DND-41 (cell line): ENCODE results near the gene LGALS7B.
"Not testable (repeated sequence)": the region's sequence is repeated elsewhere in the genome, so short reads cannot be mapped to it uniquely, and the experiment has no call there.

ENCODE experiments used
- ATAC-seq: fragments of 200-7000 bp; cut with Tn5 transposase; 3 replicates; pipeline ENCODE4 v1.9.1; 2021; ENCODE audit warnings: low read depth; ENCODE audit not compliant: insufficient read depth
- DNase-seq: peaks from one replicate; pipeline ENCODE4 v3.0.0-alpha.2; 2020
- H2AFZ ChIP-seq: 2 replicates; pipeline ENCODE4 v1.6.0; 2012; ENCODE audit warnings: low read depth, low read length
- H3K27ac ChIP-seq: 2 replicates; pipeline ENCODE4 v1.5.1; 2012; ENCODE audit warnings: low read length, inconsistent platforms
- H3K27me3 ChIP-seq: fragments of 200-600 bp; sonication (generic); 2 replicates; pipeline ENCODE4 v1.6.0; 2012; ENCODE audit warnings: low read length, mild to moderate bottlenecking, inconsistent platforms; ENCODE audit not compliant: insufficient read depth, poor library complexity
- H3K36me3 ChIP-seq: 2 replicates; pipeline ENCODE4 v1.5.1; 2012; ENCODE audit warnings: low read length, inconsistent platforms; ENCODE audit not compliant: insufficient read depth
- H3K4me1 ChIP-seq: 2 replicates; pipeline ENCODE4 v1.5.1; 2012; ENCODE audit warnings: mild to moderate bottlenecking, low read length; ENCODE audit not compliant: insufficient read depth
- H3K4me2 ChIP-seq: 2 replicates; pipeline ENCODE4 v1.6.0; 2012; ENCODE audit warnings: mild to moderate bottlenecking, moderate library complexity, low read length, inconsistent platforms; ENCODE audit not compliant: insufficient read depth
- H3K4me3 ChIP-seq, 2 experiments: fragments of 200-600 bp in 1 of 2; shearing (Covaris generic) in 1 of 2; 2 replicates each; pipeline ENCODE4 v1.5.1; 2012 to 2016; ENCODE audit warnings: inconsistent platforms in 2 of 2, low read length in 2 of 2, mild to moderate bottlenecking in 2 of 2, low read depth in 1 of 2, moderate library complexity in 1 of 2
- H3K79me2 ChIP-seq: 2 replicates; pipeline ENCODE4 v1.6.0; 2012; ENCODE audit warnings: low read length, inconsistent platforms; ENCODE audit not compliant: insufficient read depth
- H3K9ac ChIP-seq: 2 replicates; pipeline ENCODE4 v1.6.0; 2012; ENCODE audit warnings: low read depth, mild to moderate bottlenecking, inconsistent platforms, low read length, moderate library complexity
- H3K9me3 ChIP-seq: 2 replicates; pipeline ENCODE4 v1.5.1; 2012; ENCODE audit warnings: low read length, moderate library complexity, mild to moderate bottlenecking, inconsistent platforms; ENCODE audit not compliant: insufficient read depth, severe bottlenecking
- H4K20me1 ChIP-seq: 2 replicates; pipeline ENCODE4 v1.6.0; 2012; ENCODE audit warnings: low read length; ENCODE audit not compliant: insufficient read depth
- EZH2 ChIP-seq: IDR thresholded peaks from 3 replicates; pipeline ENCODE4 v1.6.1; 2012; ENCODE audit warnings: borderline replicate concordance, low read depth, mild to moderate bottlenecking, moderate library complexity, low read length, inconsistent platforms; ENCODE audit not compliant: severe bottlenecking
- TF ChIP-seq, protein P1 (sequence below): IDR thresholded peaks from 2 replicates; pipeline ENCODE4 v1.5.1; 2012; ENCODE audit warnings: borderline replicate concordance, low read length, moderate library complexity, mild to moderate bottlenecking; ENCODE audit not compliant: poor library complexity, severe bottlenecking; ENCODE audit errors: extremely low read depth

Gene LGALS7B

DNA sequence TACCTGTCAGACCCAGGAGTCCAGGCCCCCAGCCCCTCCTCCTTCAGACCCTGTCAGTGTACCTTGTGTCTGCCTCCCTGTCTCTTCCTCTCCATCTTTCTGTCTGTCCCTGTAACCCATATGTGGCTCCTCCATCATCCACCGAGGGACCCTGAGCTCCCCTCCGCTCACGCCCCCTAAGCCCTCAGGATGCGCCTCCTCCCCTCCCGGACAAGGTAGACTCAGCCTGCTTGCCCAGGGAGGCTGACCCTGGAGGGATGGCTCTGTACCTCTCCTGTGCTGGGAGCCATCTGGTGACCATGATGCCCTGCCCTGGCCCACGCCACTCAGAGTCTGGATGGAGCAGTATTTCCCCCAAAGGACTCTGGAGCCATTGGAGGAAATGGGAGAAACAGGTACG is 43.7 kb upstream of the LGALS7B start:
- Histone ChIP-seq H3K4me1 (no peaks in the 10 kb centered on the region), H3K4me2 (no peak overlapping the region), H3K79me2 (no peaks in the 10 kb centered on the region), H3K36me3 (no peaks in the 10 kb centered on the region), H3K9me3 (no peaks in the 10 kb centered on the region), H2AFZ (no peak overlapping the region), H3K27me3 (no peaks in the 10 kb centered on the region), H3K4me3 (no peak overlapping the region), H4K20me1 (no peaks in the 10 kb centered on the region), H3K27ac (no peak overlapping the region), H3K9ac (no peak overlapping the region)
- DNase-seq (no peak), ATAC-seq (no peak)
- TF ChIP-seq, protein P1, sequence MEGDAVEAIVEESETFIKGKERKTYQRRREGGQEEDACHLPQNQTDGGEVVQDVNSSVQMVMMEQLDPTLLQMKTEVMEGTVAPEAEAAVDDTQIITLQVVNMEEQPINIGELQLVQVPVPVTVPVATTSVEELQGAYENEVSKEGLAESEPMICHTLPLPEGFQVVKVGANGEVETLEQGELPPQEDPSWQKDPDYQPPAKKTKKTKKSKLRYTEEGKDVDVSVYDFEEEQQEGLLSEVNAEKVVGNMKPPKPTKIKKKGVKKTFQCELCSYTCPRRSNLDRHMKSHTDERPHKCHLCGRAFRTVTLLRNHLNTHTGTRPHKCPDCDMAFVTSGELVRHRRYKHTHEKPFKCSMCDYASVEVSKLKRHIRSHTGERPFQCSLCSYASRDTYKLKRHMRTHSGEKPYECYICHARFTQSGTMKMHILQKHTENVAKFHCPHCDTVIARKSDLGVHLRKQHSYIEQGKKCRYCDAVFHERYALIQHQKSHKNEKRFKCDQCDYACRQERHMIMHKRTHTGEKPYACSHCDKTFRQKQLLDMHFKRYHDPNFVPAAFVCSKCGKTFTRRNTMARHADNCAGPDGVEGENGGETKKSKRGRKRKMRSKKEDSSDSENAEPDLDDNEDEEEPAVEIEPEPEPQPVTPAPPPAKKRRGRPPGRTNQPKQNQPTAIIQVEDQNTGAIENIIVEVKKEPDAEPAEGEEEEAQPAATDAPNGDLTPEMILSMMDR, result no peak
- no peak for TF ChIP-seq EZH2

DNA sequence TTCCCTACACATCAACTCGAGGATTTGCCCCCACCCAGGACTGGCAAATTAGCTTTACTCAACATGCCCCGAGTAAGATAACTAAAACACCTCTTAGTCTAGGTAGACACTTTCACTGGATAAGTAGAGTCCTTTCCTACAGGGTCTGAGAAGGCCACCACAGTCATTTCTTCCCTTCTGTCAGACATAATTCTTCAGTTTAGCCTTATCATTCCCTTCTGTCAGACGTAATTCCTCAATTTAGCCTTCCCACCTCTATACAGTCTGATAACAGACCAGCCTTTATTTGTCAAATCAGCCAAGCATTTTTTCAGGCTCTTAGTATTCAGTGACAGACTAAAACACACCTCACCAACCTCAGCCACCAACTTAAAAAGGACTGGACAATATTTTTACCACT is 35.2 kb upstream of the LGALS7B start:
- H2AFZ ChIP-seq, DNase-seq, H3K9ac ChIP-seq, H3K4me1 ChIP-seq, H3K4me3 ChIP-seq, H4K20me1 ChIP-seq, H3K4me2 ChIP-seq, H3K27ac ChIP-seq, H3K9me3 ChIP-seq, ATAC-seq, H3K36me3 ChIP-seq, H3K27me3 ChIP-seq, H3K79me2 ChIP-seq: not testable (repeated sequence)

DNA sequence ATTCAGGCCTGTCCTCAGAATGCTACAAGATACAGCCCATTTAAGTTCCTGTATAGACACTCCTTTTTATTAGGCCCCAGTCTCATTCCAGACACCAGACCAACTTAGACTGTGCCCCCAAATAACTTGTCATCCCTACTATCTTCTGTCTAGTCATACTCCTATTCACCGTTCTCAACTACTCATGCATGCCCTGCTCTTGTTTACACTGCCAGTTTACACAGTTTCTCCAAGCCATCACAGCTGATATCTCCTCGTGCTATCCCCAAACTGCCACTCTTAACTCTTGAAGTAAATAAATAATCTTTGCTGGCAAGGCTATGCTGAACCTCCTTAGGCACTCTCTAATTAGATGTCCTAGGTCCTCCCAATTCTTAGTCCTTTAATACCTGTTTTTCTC is 34.8 kb upstream of the LGALS7B start:
- H3K9me3 ChIP-seq, H3K27ac ChIP-seq, H3K4me1 ChIP-seq, H3K9ac ChIP-seq, H3K4me2 ChIP-seq, H3K79me2 ChIP-seq, H3K4me3 ChIP-seq, H2AFZ ChIP-seq, H3K27me3 ChIP-seq, ATAC-seq, H4K20me1 ChIP-seq, DNase-seq, H3K36me3 ChIP-seq: not testable (repeated sequence)

DNA sequence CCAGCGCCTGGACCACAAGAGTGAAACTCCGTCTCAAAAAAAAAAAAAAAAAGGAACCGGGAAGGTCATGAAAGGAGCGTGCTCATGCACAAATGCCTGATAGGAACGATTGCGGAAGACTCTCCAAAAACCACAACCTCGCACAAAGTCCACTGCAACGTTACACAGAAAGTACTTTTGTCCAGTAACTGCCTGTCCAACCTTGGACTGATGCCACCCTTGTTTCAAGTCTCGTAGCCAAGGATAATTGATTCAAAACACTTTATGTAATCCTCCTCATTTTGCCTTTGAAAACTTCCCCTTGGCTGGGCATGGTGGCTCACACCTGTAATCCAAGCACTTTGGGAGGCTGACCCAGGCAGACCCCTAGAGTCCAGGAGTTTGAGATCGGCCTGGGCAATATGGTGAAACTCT is 29.4 kb upstream of the LGALS7B start:
- Histone ChIP-seq H3K27ac (no peak overlapping the region), H3K9ac (no peak overlapping the region), H4K20me1 (no peaks in the 10 kb centered on the region), H3K4me2 (no peak overlapping the region), H3K36me3 (no peaks in the 10 kb centered on the region), H3K27me3 (no peaks in the 10 kb centered on the region), H2AFZ (no peak overlapping the region), H3K79me2 (no peaks in the 10 kb centered on the region), H3K4me3 (no peak overlapping the region), H3K4me1 (no peaks in the 10 kb centered on the region), H3K9me3 (no peaks in the 10 kb centered on the region)
- TF ChIP-seq EZH2, result no peak
- TF ChIP-seq, protein P1, result no peak
- no peak for DNase-seq
- ATAC-seq, result no peak

DNA sequence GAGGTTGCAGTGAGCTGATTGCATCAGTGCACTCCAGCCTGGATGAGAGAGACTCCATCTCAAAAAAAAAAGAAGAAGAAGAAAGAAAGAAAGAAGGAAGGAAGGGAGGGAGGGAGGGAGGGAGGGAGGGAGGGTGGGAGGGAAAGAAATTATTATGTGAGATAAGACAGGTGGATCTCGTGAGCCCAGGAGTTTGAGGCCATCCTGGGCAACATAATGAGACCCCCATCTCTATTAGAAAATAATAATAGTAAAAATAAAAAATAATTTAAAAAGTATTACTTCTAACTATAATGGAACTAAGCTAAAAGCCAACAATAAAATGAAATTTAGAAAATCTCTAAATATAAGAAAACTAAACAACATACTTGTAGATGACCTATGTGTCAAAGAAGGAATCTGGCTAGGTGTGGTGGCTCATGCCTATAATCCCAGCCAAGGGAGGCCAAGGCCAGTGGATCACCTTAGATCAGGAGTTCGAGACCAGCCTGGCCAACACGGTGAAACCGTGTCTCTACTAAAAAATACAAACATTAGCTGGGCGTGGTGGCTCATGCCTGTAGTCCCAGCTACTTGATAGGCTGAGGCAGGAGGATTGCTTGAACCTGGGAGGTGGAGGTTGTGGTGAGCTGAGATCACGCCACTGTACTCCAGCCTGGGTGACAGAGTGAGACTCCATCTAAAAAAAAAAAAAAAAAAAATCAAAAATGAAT is 28.0 kb upstream of the LGALS7B start:
- not testable (repeated sequence) for DNase-seq, H3K4me1 ChIP-seq, H3K9me3 ChIP-seq, H3K4me2 ChIP-seq, H2AFZ ChIP-seq, H4K20me1 ChIP-seq, ATAC-seq, H3K79me2 ChIP-seq, H3K27ac ChIP-seq, H3K9ac ChIP-seq, H3K27me3 ChIP-seq, H3K4me3 ChIP-seq, H3K36me3 ChIP-seq

DNA sequence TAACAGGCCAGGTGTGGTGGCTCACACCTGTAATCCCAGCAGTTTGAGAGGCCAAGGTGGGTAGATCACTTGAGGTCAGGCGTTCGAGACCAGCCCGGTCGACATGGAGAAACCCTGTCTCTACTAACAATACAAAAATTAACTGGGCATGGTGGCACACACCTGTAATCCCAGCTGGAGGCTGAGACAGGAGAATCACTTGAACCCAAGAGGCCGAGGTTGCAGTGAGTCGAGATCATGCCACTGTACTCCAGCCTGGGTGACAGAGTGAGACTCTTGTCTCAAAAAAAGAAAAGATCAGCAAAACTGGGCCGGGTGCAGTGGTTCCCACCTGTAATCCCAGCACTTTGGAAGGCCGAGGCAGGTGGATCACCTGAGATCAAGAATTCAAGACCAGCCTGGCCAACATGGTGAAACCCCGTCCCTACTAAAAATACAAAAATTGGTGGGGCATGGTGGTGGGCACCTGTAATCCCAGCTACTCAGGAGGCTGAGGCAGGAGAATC is 27.1 kb upstream of the LGALS7B start:
- not testable (repeated sequence) for H3K27ac ChIP-seq, H3K4me3 ChIP-seq

More for the DNA sequence above, 27.1 kb upstream of the LGALS7B start:
- not testable (repeated sequence) for H3K4me2 ChIP-seq, ATAC-seq, H3K79me2 ChIP-seq, H3K4me1 ChIP-seq, H2AFZ ChIP-seq, H3K9ac ChIP-seq, H3K27me3 ChIP-seq, DNase-seq, H4K20me1 ChIP-seq, H3K9me3 ChIP-seq, H3K36me3 ChIP-seq
